Esophagus muscularis mucosa (tissue), 4 donors: ENCODE results near the gene CHIT1. TPM values are rescaled to one million over a fixed set of nuclear protein-coding genes. Genes with fewer than 3 reads are reported as not detected.

Experiments
- DNase-seq: peaks from one replicate; pipeline ENCODE4 v3.0.0-alpha.2; 2017; ENCODE audit errors: extremely low spot score
- H3K27ac ChIP-seq, 4 donors: fragments of 200-600 bp; sonication (generic); replicated peaks in 1 of 4; 1 replicate in 3 of 4; 2 replicates in 1 of 4; pipeline ENCODE4 v1.5.1; 2016 to 2019; ENCODE audit warnings: mild to moderate bottlenecking in 1 of 4
- H3K27me3 ChIP-seq, 4 donors: fragments of 200-600 bp; sonication (generic); one replicate each; pipeline versions ENCODE4 v1.5.1 to v1.6.0; 2016 to 2019
- H3K36me3 ChIP-seq, 4 donors: fragments of 200-600 bp; sonication (generic); one replicate each; pipeline ENCODE4 v1.5.1; 2016 to 2019
- H3K4me1 ChIP-seq, 4 donors: fragments of 200-600 bp; sonication (generic); one replicate each; pipeline ENCODE4 v1.5.1; 2016 to 2019
- H3K4me3 ChIP-seq, 4 donors: fragments of 200-600 bp; sonication (generic); 1 replicate in 2 of 4; 2 replicates in 2 of 4; pipeline ENCODE4 v1.5.1; 2016 to 2019; ENCODE audit warnings: mild to moderate bottlenecking in 4 of 4, moderate library complexity in 1 of 4
- H3K9me3 ChIP-seq, 4 donors: fragments of 200-600 bp; sonication (generic); 1 replicate in 3 of 4; 2 replicates in 1 of 4; pipeline ENCODE4 v1.5.1; 2016 to 2019
- CTCF ChIP-seq, 3 experiments: fragments of 200-600 bp in 2 of 3; fragments of 450-650 bp in 1 of 3; sonication (generic) in 2 of 3; IDR thresholded peaks; one replicate each; pipeline ENCODE4 v1.5.1; 2017 to 2019; ENCODE audit warnings: antibody characterized with exemption in 3 of 3, mild to moderate bottlenecking in 2 of 3, moderate library complexity in 1 of 3
- EP300 ChIP-seq: sonication (generic); formaldehyde crosslinking; IDR thresholded peaks from one replicate; pipeline ENCODE4 v1.6.1; 2017; ENCODE audit warnings: antibody characterized with exemption
- POLR2A ChIP-seq: fragments of 450-650 bp; IDR thresholded peaks from one replicate; pipeline ENCODE4 v1.6.1; 2017; ENCODE audit warnings: antibody characterized with exemption, moderate library complexity, mild to moderate bottlenecking, low read depth
- POLR2AphosphoS5 ChIP-seq, 2 donors: sonication (generic); formaldehyde crosslinking; IDR thresholded peaks; one replicate each; pipeline ENCODE4 v1.6.1; 2017; ENCODE audit warnings: antibody characterized with exemption in 2 of 2
- WGBS: methylation state at CpG from one replicate; pipeline ENCODE4 v1.1.5; 2018; 5-methylcytosine and 5-hydroxymethylcytosine counted together
- intact Hi-C: fragments of 100-400 bp; cut with DNase I; formaldehyde crosslinking; loops from one replicate; pipeline ENCODE4 v1.15.1; 2023
- total RNA-seq, 4 donors: library from RNA; depleted of rRNA; stranded (reverse); fragments of >200 nt; gene quantifications; one replicate each; pipeline versions ENCODE4 v1.1.0 to v1.2.1, GENCODE V29; 2016

CHIT1 gene
- total RNA-seq, 4 donors from 2014 or later, result 0.11 to 0.26 (median 0.17) TPM; not detected in 1

- Histone ChIP-seq H3K9me3 (no peaks in the 10 kb centered on the region), H3K4me1 (peaks cover 9 to 40% (median 17%) of the 10 kb centered on the region in 4 donors), H3K27ac (peak overlapping the region; percentile 37 to 75 (median 54)), H3K36me3 (no peaks in the 10 kb centered on the region), H3K27me3 (peaks cover 0 to 11% (median 0%) of the 10 kb centered on the region in 4 donors), H3K4me3 (no peak overlapping the region)
- 82% methylated on average over 9 of the region's 10 CpGs for WGBS
- no peak for DNase-seq
- TF ChIP-seq POLR2AphosphoS5 (IDR thresholded peaks at IDR 0.05) (no peak), EP300 (no peak), CTCF (IDR thresholded peaks at IDR 0.05) (no peak), POLR2A (no peak)
- intact Hi-C loops, result no loop called here
Observed at GRCh38 chr1:203201516-203202205, 27.8 kb downstream of the CHIT1 start.

GRCh38 chr1:203200916-203201315, 28.6 kb downstream of the CHIT1 start:
- TF ChIP-seq POLR2A, result no peak
- no peak for TF ChIP-seq CTCF (IDR thresholded peaks at IDR 0.05)
- no peak for TF ChIP-seq POLR2AphosphoS5 (IDR thresholded peaks at IDR 0.05)
- TF ChIP-seq EP300, result no peak
- no peak overlapping the region for H3K4me3 ChIP-seq
- H3K36me3 ChIP-seq, result no peaks in the 10 kb centered on the region
- DNase-seq, result no peak
- H3K9me3 ChIP-seq, result no peaks in the 10 kb centered on the region
- peaks cover 0 to 11% (median 0%) of the 10 kb centered on the region in 4 donors for H3K27me3 ChIP-seq
- intact Hi-C loops, result no loop called here
- peaks cover 9 to 40% (median 17%) of the 10 kb centered on the region in 4 donors for H3K4me1 ChIP-seq
- 67% methylated on average over 1 of the region's 1 CpG for WGBS
- peak overlapping the region; percentile 40 to 49 (median 45) for H3K27ac ChIP-seq

- WGBS, result 46% methylated on average over 8 of the region's 8 CpGs
- no peak for DNase-seq
- no peaks in the 10 kb centered on the region for H3K36me3 ChIP-seq
- peak overlapping the region; percentile 40 to 72 (median 45) for H3K27ac ChIP-seq
- no peaks in the 10 kb centered on the region for H3K9me3 ChIP-seq
- peaks cover 0 to 11% (median 0%) of the 10 kb centered on the region in 4 donors for H3K27me3 ChIP-seq
- no peak overlapping the region for H3K4me3 ChIP-seq
- H3K4me1 ChIP-seq, result peaks cover 9 to 40% (median 17%) of the 10 kb centered on the region in 4 donors
- intact Hi-C loops, result no loop called here
- no peak for TF ChIP-seq EP300
- TF ChIP-seq POLR2A, result no peak
- TF ChIP-seq POLR2AphosphoS5 (IDR thresholded peaks at IDR 0.05), result peak in 1 of 2 donors; percentile 50
Observed at GRCh38 chr1:203199816-203200571, 29.5 kb downstream of the CHIT1 start.

- Histone ChIP-seq H3K4me3 (no peak overlapping the region), H3K27ac (peak overlapping the region; percentile 40 to 72 (median 45)), H3K27me3 (peaks cover 0 to 8% (median 0%) of the 10 kb centered on the region in 4 donors), H3K4me1 (peaks cover 9 to 40% (median 17%) of the 10 kb centered on the region in 4 donors), H3K9me3 (no peaks in the 10 kb centered on the region), H3K36me3 (no peaks in the 10 kb centered on the region)
- TF ChIP-seq POLR2AphosphoS5 (IDR thresholded peaks at IDR 0.05), result no peak
- no peak for TF ChIP-seq CTCF (IDR thresholded peaks at IDR 0.05)
- no peak for TF ChIP-seq POLR2A
- TF ChIP-seq EP300, result no peak
- 87% methylated on average over 6 of the region's 6 CpGs for whole genome bisulfite sequencing
- no peak for DNase-seq
- intact Hi-C loops, result no loop called here
Observed at GRCh38 chr1:203199481-203199815, 30.0 kb downstream of the CHIT1 start.

GRCh38 chr1:203199002-203199401, 30.5 kb downstream of the CHIT1 start:
- Histone ChIP-seq H3K9me3 (no peaks in the 10 kb centered on the region), H3K27me3 (peaks cover 0 to 8% (median 0%) of the 10 kb centered on the region in 4 donors), H3K4me1 (peaks cover 9 to 40% (median 17%) of the 10 kb centered on the region in 4 donors), H3K27ac (peak overlapping the region in 2 of 4 donors; percentile 49 to 72), H3K4me3 (no peak overlapping the region), H3K36me3 (no peaks in the 10 kb centered on the region)
- TF ChIP-seq EP300 (no peak), POLR2AphosphoS5 (IDR thresholded peaks at IDR 0.05) (no peak), POLR2A (no peak), CTCF (IDR thresholded peaks at IDR 0.05) (no peak)
- no peak for DNase-seq
- 92% methylated on average over 2 of the region's 3 CpGs for WGBS
- intact Hi-C loops, result no loop called here
